ENCODE data around the gene ETHE1.

- no peak for TF ChIP-seq POLR2A (IDR thresholded peaks at IDR 0.05; ENCODE audit: low read length)
- no peak for TF ChIP-seq GATA1 (IDR thresholded peaks at IDR 0.05; ENCODE audit: low read depth, low read length)
These were observed 55.9 kb downstream of the ETHE1 start for GRCh38 chr19:43471091-43471490.
